Effector CD8-positive, alpha-beta T cell (primary cell): ENCODE results near the gene UFSP2.

Experiments
- DNase-seq: peaks from one replicate; lab custom pipeline; 2025; lab: John Stamatoyannopoulos, UW

The UFSP2 gene

GRCh38 chr4:185426960-185427688, 1.4 kb upstream of the UFSP2 start:
- no peak for DNase-seq

DNA sequence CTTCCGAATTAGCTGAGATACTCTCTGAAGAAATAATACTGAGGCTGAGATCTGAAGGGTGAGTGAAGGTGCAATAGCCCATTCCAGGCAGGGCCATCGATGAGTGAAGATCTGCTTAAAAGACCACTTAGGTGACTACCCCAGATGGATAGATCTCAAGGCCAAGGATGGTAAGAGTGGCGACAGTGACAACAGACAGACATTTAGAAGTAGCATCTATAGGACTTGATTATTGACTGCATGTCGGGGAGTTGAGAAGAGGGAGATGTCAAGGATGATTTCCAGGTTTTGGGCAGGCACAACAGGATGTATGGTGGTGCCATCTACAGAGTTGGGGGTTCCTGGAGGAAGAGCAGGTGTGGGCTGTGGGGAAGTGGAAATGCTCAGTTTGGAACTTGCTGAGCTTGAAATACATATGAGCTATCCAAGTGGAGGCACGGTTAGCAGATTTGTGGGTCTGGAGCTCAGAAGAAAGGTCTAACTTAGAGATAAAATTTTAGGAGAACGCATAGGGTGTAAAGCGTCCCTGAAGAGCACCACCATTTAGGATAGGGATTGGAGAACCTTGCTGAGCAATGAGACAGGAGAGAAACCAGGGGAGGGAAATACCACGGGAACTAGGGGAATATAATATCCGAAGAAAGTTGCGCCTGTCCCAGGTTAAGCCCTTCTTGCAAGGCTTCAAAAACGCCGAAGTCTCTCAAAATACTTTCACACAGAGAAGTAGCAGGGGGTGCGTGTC, 688 bp downstream of the UFSP2 start:
- DNase-seq: no peak

DNA sequence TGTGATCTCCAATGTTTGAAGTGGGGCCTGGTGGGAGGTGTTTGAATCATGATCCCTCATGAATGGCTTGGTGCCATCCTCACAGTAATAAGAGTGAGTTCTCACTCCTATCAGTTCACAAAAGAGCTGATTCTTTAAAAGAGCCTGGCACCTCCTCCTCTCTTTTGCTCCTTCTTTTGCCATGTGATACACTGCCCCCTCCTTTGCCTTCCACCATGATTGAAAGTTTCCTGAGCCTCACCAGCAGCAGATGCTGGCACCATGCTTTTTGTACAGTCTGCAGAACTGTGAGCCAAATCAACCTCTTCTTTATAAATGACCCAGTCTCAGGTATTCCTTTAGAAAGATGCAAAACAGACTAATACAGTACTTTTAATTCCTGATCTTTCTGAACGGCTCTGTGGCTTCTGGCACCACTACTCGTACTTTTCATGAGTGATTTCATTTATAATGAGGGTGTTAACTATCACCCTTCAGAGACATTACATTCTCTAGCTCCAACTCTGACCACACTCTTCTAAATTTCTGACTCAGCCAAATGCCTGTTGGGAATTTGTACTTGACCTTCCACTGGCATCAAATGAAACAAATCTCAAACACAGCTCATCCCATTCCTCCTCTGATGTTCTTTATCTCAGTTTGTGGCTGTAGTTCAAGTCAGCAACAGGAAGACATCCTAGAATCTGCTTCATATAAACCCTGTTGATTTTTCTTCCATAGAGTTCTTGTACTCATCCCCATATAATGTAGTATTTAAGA, 4.2 kb downstream of the UFSP2 start:
- DNase-seq: no peak

GRCh38 chr4:185416955-185417354, 8.8 kb downstream of the UFSP2 start:
- DNase-seq: no peak

- no peak for DNase-seq
Observed at GRCh38 chr4:185412412-185412811, 13.4 kb downstream of the UFSP2 start.

- no peak for DNase-seq
Observed at GRCh38 chr4:185411849-185412248, 13.9 kb downstream of the UFSP2 start.

- DNase-seq: no peak
Observed at GRCh38 chr4:185408432-185408831, 17.3 kb downstream of the UFSP2 start.

- DNase-seq: no peak
Observed at GRCh38 chr4:185405296-185405999, 20.3 kb downstream of the UFSP2 start.

DNA sequence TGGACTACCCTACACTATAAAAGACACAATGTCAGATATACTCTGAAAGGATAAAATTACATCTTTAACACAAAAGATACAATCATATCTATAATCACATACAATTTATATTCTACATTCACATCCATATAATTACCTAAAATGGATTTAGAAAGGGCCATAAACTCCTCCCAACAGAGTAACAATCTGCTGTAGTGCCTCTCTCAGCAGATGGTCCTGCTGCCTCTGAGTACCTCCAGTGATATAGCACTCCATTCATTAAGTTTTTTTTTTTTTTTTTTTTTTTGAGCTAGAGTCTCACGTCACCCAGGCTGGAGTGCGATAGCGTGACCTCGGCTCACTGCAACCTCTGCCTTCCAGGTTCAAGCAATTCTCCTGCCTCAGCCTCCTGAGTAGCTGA, 21.7 kb downstream of the UFSP2 start:
- DNase-seq: no peak

- no peak for DNase-seq
Observed at GRCh38 chr4:185399466-185399865, 26.3 kb downstream of the UFSP2 start.

DNA sequence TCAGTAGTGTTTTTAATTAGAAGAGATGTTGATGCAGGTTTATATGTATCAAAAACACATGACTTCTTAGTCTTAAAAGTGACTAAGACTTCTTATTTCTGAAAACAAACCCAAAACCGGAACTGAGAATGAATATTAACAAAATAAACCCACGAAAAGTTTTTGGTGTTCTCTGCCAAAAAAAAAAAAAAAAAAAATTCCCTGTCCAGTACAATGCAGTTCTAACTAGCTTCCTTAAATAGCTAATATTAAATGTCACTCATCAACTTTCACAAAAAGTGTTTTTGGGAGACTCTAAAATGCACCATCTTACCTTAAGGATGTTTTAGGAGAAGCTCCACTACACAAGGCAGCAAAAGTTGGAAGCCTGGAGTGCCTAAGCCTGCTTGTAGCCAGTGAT, 27.1 kb downstream of the UFSP2 start:
- DNase-seq: no peak

DNA sequence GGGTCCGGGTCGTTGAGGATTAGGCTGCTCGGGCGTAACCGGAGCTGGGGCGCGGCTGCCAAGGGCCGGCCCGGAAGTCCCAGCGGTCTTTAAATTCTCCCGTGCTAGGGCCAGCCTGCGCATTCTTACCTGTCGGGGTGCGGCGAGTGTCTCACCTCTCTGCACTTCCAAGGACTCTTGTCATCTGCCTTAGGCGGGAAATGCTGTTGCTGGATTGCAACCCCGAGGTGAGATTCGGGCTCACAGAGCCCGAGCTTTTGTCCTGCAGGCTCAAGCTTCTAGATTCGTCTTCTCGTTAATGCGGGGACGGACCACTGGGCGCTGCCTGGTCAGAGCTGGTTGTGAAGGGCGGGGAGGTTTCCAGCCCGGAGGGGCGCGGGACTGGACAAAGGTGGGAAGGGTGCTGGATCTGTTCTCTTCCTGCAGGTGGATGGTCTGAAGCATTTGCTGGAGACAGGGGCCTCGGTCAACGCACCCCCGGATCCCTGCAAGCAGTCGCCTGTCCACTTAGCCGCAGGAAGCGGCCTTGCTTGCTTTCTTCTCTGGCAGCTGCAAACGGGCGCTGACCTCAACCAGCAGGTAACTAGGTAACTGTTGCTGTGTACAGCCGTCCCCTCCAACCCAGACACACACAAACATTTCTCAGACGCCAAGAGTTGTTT, 28.9 kb downstream of the UFSP2 start, which contains the start of gene ANKRD37:
Gene ANKRD37 (plus strand): TSS at position 118 of the 662 bp plus-strand sequence. CDS start 83 bp downstream, at position 201.
- DNase-seq: no peak

- DNase-seq: peak; percentile 93
Observed at GRCh38 chr4:185395956-185396723, 29.6 kb downstream of the UFSP2 start.

DNA sequence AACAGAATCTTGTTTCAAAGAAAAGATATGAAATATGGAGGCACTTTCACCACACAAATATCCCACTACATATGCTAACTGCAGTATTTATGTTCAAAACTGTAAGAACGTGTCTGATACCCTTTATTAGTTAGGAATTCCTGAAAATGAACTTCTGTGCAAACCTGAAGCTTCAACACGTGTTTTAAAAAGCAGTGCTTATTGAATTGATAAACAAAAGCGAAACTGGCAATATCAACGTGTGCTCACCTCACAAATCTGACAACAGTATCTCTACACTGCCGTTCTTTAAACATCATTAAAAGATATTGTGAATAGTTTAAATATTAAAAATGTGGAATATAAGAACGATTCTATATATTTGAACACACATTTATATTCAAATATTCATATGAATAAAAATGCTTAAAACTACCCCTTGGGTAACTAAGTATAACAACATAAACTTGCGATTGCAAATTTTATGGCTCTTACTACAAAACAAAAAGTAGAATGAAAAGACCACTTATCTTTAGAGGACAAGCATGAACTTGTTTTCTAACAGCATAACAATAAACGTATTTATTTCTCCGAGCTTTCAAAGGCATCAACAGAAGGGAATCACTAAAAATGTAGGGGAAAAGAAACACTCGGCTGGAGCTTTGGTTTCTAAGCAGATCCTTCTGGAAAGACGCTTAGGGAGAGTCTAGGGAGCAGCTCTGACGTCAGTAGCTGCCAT, 30.4 kb downstream of the UFSP2 start, which contains the start of gene LRP2BP:
Gene LRP2BP (minus strand): TSS at position 687 of the 718 bp plus-strand sequence. CDS start 17,738 bp downstream, outside the sequence.
- no peak for DNase-seq

DNA sequence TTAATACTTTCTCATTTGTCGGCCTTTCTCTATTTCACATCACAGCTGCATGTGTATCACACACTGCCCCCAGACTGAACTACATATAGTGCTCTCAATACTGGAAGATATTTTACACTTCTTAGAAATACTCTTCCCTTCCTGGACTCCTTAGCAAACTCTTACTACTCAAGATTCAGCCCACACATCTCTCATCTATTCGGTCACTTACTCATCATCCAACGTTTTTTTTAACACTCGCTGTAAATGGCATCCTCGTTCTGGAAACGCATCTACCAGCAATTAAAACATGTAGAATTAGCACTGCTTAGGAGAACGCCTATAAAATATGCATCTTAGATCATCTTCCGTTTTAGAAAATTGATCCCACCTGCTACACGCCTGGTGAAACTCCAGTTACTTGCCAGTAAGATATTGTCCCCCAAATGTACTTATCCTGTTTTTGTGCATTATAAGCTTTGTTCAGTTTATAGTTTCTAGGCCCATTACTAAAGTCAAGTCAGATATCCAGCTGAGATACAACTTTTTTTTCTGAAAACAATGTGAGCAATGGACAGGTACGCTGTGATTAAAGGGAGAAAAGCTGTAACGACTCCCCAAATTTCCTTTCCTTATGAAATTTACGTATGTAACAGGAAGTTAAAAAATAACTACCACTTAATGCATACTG, 31.1 kb downstream of the UFSP2 start:
- DNase-seq: no peak

- DNase-seq: no peak
Observed at GRCh38 chr4:185392156-185392555, 33.6 kb downstream of the UFSP2 start.

DNA sequence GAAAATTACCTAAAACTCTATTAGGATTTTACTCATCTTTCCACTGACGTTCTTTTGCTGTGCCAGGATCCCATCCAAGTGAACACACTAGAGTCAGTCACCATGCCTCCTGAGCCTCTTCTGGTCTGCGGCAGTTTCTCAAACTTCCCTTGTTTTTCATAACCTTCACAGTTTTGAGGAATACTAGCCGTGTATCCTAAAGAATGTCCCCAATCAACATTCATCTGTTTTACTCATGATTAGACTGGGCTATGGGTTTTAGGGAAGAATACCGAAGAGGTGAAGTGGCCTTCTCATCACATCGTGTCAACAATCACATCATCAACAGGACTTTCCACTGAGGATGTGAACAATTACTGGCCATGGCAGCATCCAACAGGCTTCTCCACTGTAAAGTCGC, 34.8 kb downstream of the UFSP2 start:
- no peak for DNase-seq

DNA sequence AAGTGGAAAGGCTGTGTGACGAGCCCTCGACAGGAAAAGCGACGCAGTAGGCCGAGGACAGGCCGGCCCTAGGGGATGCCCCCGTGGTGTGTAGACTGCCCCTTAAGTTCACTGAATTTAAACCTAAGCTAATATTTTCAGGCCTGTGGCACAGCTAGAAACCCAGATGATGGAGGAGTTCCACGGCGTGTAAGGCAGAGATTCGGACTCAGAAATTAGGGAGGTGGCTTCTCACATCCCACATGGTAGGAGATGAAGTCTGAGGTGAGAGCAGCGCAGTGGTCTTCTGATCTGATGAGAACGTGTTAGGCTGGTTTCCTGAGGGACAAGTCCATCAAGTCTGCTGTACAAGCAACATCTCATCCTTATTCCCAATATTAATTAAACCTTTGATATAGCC, 37.8 kb downstream of the UFSP2 start:
- DNase-seq: no peak

- DNase-seq: no peak
Observed at GRCh38 chr4:185384930-185385331, 40.8 kb downstream of the UFSP2 start.
